ENCODE measurements around the gene RBP7. TPM values are rescaled to one million over a fixed set of nuclear protein-coding genes. Genes with fewer than 3 reads are reported as not detected.

The RBP7 gene
- total and polyA plus RNA-seq, 4 donors = 1.2 to 11.8 (median 4.8) TPM

DNA sequence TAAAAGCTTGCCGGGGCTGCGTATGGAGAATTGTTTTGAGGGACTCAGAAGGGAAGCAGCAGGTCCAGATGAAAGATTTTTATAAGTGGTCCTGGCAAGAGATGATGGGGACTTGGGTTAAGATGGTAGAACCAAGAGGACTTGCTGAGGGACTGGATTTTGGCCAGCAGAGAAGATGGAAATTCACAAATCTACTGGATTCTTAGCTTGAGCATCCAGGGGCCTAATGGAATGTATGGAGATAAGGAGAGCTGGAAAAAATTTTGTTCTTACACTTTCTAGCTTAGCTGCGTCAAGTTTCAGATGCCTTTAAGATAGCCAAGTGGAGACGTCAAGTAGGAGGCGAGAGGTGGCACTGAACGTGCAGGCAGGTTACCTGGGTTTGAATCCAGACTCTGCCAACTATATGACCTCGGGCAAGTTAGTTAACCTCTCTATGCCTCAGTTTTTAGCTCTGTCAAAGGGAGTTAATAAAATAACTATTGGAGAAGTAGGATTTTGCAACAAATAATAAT is 3.4 kb upstream of the RBP7 start:
- no peaks in the 10 kb centered on the region for H3K27me3 ChIP-seq (ENCODE audit: control insufficient read depth in 4 of 4, insufficient read depth in 4 of 4, low read length in 3 of 4)
- H3K27ac ChIP-seq (ENCODE audit: low read depth in 1 of 2, low read length in 2 of 2) = no peak overlapping the region
- no peak overlapping the region for H3K9ac ChIP-seq (ENCODE audit: low read depth in 1 of 2, low read length in 2 of 2)
- H3K4me1 ChIP-seq (ENCODE audit: control insufficient read depth in 4 of 4, insufficient read depth in 4 of 4, low read length in 3 of 4) = peaks cover 6 to 21% (median 13%) of the 10 kb centered on the region in 4 donors
- H3K9me3 ChIP-seq (ENCODE audit: control insufficient read depth in 4 of 4, low read length in 3 of 4) = no peaks in the 10 kb centered on the region
- DNase-seq (ENCODE audit: low spot score) = no peak
- WGBS = 85% methylated on average over 7 of the region's 7 CpGs
- TF ChIP-seq YY1 (IDR thresholded peaks at IDR 0.05) = no peak
- TF ChIP-seq RAD21 (IDR thresholded peaks at IDR 0.05) = no peak
- no peak for TF ChIP-seq RXRA (IDR thresholded peaks at IDR 0.05)
- TF ChIP-seq, protein P1, sequence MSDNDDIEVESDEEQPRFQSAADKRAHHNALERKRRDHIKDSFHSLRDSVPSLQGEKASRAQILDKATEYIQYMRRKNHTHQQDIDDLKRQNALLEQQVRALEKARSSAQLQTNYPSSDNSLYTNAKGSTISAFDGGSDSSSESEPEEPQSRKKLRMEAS (IDR thresholded peaks at IDR 0.05) = no peak
- TF ChIP-seq, protein P2, sequence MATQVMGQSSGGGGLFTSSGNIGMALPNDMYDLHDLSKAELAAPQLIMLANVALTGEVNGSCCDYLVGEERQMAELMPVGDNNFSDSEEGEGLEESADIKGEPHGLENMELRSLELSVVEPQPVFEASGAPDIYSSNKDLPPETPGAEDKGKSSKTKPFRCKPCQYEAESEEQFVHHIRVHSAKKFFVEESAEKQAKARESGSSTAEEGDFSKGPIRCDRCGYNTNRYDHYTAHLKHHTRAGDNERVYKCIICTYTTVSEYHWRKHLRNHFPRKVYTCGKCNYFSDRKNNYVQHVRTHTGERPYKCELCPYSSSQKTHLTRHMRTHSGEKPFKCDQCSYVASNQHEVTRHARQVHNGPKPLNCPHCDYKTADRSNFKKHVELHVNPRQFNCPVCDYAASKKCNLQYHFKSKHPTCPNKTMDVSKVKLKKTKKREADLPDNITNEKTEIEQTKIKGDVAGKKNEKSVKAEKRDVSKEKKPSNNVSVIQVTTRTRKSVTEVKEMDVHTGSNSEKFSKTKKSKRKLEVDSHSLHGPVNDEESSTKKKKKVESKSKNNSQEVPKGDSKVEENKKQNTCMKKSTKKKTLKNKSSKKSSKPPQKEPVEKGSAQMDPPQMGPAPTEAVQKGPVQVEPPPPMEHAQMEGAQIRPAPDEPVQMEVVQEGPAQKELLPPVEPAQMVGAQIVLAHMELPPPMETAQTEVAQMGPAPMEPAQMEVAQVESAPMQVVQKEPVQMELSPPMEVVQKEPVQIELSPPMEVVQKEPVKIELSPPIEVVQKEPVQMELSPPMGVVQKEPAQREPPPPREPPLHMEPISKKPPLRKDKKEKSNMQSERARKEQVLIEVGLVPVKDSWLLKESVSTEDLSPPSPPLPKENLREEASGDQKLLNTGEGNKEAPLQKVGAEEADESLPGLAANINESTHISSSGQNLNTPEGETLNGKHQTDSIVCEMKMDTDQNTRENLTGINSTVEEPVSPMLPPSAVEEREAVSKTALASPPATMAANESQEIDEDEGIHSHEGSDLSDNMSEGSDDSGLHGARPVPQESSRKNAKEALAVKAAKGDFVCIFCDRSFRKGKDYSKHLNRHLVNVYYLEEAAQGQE (IDR thresholded peaks at IDR 0.05) = no peak
- TF ChIP-seq HNF4A (conservative IDR thresholded peaks at IDR 0.05) = no peak
- TF ChIP-seq HNF4G (IDR thresholded peaks at IDR 0.05) = no peak
- no peak for TF ChIP-seq FOXA1 (IDR thresholded peaks at IDR 0.05)
- TF ChIP-seq, protein P3, sequence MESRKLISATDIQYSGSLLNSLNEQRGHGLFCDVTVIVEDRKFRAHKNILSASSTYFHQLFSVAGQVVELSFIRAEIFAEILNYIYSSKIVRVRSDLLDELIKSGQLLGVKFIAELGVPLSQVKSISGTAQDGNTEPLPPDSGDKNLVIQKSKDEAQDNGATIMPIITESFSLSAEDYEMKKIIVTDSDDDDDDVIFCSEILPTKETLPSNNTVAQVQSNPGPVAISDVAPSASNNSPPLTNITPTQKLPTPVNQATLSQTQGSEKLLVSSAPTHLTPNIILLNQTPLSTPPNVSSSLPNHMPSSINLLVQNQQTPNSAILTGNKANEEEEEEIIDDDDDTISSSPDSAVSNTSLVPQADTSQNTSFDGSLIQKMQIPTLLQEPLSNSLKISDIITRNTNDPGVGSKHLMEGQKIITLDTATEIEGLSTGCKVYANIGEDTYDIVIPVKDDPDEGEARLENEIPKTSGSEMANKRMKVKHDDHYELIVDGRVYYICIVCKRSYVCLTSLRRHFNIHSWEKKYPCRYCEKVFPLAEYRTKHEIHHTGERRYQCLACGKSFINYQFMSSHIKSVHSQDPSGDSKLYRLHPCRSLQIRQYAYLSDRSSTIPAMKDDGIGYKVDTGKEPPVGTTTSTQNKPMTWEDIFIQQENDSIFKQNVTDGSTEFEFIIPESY (IDR thresholded peaks at IDR 0.05) = no peak
- no peak for TF ChIP-seq GABPA (IDR thresholded peaks at IDR 0.05 in 1 of 2, conservative IDR thresholded peaks at IDR 0.05 in 1 of 2)
- H3K36me3 ChIP-seq (ENCODE audit: control insufficient read depth in 4 of 4, insufficient read depth in 3 of 4, low read depth in 1 of 4, low read length in 3 of 4) = no peaks in the 10 kb centered on the region
- H3K4me3 ChIP-seq (ENCODE audit: low read depth in 1 of 3, low read length in 3 of 3) = no peak overlapping the region

DNA sequence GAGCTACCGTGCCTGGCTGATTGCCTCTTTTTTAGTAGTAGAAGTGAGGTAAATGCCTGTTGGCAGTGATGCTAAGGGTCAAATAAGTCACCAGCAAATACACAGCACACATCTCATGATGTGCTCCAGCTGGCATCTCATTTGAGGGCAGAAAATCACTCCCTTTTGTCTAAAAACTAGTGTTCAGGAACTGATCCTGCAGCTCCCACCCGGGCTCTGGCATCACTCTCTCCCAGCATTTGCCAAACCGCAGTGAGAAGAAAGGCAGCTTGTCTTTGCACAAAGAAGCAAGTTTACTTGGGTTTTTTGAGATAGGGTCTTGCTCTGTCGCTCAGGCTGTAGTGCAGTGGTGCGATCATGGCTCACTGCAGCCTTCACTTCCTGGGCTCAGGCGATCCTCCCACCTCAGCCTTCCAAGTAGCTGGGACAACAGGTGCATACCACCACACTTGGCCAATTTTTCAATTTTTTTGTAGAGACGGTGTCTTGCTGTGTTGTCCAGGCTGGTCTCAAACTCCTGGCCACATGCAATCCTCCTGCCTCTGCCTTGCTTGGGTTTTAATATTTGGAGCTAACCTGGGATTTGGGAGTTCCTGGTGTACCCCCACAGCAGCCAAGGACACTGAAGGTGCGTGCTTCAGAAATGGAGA is 4.1 kb downstream of the RBP7 start:
- 79% methylated on average over 8 of the region's 8 CpGs for WGBS
- Histone ChIP-seq H3K27me3 (ENCODE audit: control insufficient read depth in 4 of 4, insufficient read depth in 4 of 4, low read length in 3 of 4) (peaks cover 0 to 3% (median 0%) of the 10 kb centered on the region in 4 donors), H3K36me3 (ENCODE audit: control insufficient read depth in 4 of 4, insufficient read depth in 3 of 4, low read depth in 1 of 4, low read length in 3 of 4) (no peaks in the 10 kb centered on the region), H3K4me3 (ENCODE audit: low read depth in 1 of 3, low read length in 3 of 3) (no peak overlapping the region), H3K4me1 (ENCODE audit: control insufficient read depth in 4 of 4, insufficient read depth in 4 of 4, low read length in 3 of 4) (peaks cover 2 to 13% (median 8%) of the 10 kb centered on the region in 4 donors), H3K9me3 (ENCODE audit: control insufficient read depth in 4 of 4, low read length in 3 of 4) (no peaks in the 10 kb centered on the region), H3K27ac (ENCODE audit: low read depth in 1 of 2, low read length in 2 of 2) (no peak overlapping the region), H3K9ac (ENCODE audit: low read depth in 1 of 2, low read length in 2 of 2) (no peak overlapping the region)
- no peak for DNase-seq (ENCODE audit: low spot score)
- TF ChIP-seq, protein P1 (IDR thresholded peaks at IDR 0.05) = no peak
- TF ChIP-seq NR2F2 (IDR thresholded peaks at IDR 0.05) = no peak
- TF ChIP-seq SP1 (IDR thresholded peaks at IDR 0.05) = no peak
- TF ChIP-seq YY1 (IDR thresholded peaks at IDR 0.05) = no peak
- no peak for TF ChIP-seq FOXA1 (IDR thresholded peaks at IDR 0.05)
- no peak for TF ChIP-seq JUND (IDR thresholded peaks at IDR 0.05)
- TF ChIP-seq FOXA2 (IDR thresholded peaks at IDR 0.05) = no peak
- no peak for TF ChIP-seq RAD21 (IDR thresholded peaks at IDR 0.05)
- TF ChIP-seq RXRA (IDR thresholded peaks at IDR 0.05) = no peak
- TF ChIP-seq, protein P2 (IDR thresholded peaks at IDR 0.05) = no peak
- TF ChIP-seq, protein P4, sequence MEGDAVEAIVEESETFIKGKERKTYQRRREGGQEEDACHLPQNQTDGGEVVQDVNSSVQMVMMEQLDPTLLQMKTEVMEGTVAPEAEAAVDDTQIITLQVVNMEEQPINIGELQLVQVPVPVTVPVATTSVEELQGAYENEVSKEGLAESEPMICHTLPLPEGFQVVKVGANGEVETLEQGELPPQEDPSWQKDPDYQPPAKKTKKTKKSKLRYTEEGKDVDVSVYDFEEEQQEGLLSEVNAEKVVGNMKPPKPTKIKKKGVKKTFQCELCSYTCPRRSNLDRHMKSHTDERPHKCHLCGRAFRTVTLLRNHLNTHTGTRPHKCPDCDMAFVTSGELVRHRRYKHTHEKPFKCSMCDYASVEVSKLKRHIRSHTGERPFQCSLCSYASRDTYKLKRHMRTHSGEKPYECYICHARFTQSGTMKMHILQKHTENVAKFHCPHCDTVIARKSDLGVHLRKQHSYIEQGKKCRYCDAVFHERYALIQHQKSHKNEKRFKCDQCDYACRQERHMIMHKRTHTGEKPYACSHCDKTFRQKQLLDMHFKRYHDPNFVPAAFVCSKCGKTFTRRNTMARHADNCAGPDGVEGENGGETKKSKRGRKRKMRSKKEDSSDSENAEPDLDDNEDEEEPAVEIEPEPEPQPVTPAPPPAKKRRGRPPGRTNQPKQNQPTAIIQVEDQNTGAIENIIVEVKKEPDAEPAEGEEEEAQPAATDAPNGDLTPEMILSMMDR (IDR thresholded peaks at IDR 0.05; ENCODE audit: low read depth, low read length, missing input control) = no peak
- TF ChIP-seq, protein P3 (IDR thresholded peaks at IDR 0.05) = no peak
- TF ChIP-seq, protein P5, sequence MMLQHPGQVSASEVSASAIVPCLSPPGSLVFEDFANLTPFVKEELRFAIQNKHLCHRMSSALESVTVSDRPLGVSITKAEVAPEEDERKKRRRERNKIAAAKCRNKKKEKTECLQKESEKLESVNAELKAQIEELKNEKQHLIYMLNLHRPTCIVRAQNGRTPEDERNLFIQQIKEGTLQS (IDR thresholded peaks at IDR 0.05) = no peak
- no peak for TF ChIP-seq HNF4G (IDR thresholded peaks at IDR 0.05)

All from liver (tissue), 9 donors.